Colonic mucosa (tissue), 4 donors: ENCODE results near the gene SARS1. TPM values are rescaled to one million over a fixed set of nuclear protein-coding genes. Genes with fewer than 3 reads are reported as not detected.

Source experiments
- DNase-seq: peaks from one replicate; pipeline ENCODE4 v3.0.0-alpha.2; 2020
- H3K27ac ChIP-seq: fragments of 200-600 bp; one replicate; pipeline ENCODE4 v1.8.0; 2021
- H3K27me3 ChIP-seq: fragments of 200-600 bp; one replicate; pipeline ENCODE4 v1.8.0; 2021
- H3K36me3 ChIP-seq: fragments of 200-600 bp; one replicate; pipeline ENCODE4 v1.8.0; 2021
- H3K4me1 ChIP-seq: fragments of 200-600 bp; one replicate; pipeline ENCODE4 v1.8.0; 2021; ENCODE audit warnings: mild to moderate bottlenecking
- H3K4me3 ChIP-seq: fragments of 200-600 bp; one replicate; pipeline ENCODE4 v1.8.0; 2021
- H3K9ac ChIP-seq, 2 donors: one replicate each; pipeline ENCODE4 v1.7.0; 2013; ENCODE audit warnings: control low read depth in 2 of 2, low read depth in 2 of 2, low read length in 2 of 2
- H3K9me3 ChIP-seq: fragments of 200-600 bp; one replicate; pipeline ENCODE4 v1.8.0; 2021
- intact Hi-C: fragments of 100-400 bp; cut with DNase I; formaldehyde crosslinking; loops from one replicate; pipeline ENCODE4 v1.14.1; 2022
- total RNA-seq, 2 donors: library from RNA; stranded (reverse); fragmentation: NEBNext Ultra II Directional in 1 of 2; extraction: Animal tissue kit (Norgen Biotek cat#: 25700) in 1 of 2; gene quantifications; one replicate each; pipeline ENCODE4 v1.2.1, GENCODE V29; 2021
- TF ChIP-seq, protein P1 (sequence below): fragments of 200-600 bp; IDR thresholded peaks from one replicate; pipeline ENCODE4 v1.8.0; 2022; ENCODE audit warnings: antibody characterized with exemption, mild to moderate bottlenecking
- donor health status: healthy.
- donor health status: DM: no; HTN: no; CAD: no.
- donor health status: DM: no; HTN: no; CAD: no.

SARS1 gene
- total RNA-seq, 2 donors from 2014 or later, result 139 to 193 TPM

DNA sequence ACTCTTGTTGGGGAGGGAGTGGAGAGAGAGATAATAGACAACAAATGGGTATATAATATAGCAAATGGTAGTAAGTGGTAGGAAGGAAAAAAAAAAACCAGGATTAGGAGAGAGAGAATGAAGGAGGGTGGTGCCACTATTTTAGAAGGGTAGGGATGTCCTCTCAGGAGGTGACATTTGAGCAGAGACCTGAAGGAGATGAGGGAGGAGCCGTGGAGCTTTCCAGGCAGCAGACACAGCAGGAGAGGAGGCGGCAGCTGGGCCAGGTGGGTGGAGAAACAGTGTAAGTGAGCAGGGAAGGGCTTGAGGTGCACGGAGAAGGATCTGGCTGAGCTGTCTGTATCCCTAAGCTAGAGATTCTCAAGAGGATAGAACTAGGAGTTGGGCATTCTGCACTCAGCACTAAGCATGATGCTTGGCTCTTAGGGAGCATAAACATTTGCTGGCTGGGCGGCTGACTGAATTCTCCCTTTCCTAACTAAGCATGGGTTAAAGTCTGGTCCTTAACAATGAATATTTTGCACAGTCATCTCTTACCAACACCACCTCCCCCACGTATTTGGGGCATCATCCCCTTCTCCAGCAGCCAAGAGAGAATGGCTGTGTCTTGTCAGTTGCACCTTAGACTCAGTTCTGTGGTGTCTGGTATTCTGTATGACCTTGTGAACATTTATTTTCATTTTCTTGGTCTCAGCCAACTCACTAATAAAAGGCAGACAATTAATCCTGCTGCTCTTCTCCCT, 27.6 kb upstream of the SARS1 start:
- Histone ChIP-seq H3K4me3 (no peak overlapping the region), H3K9me3 (no peaks in the 10 kb centered on the region), H3K27me3 (no peaks in the 10 kb centered on the region), H3K4me1 (no peaks in the 10 kb centered on the region), H3K9ac (peak overlapping the region; percentile 5 to 15), H3K36me3 (no peaks in the 10 kb centered on the region), H3K27ac (no peak overlapping the region)
- DNase-seq, result no peak
- TF ChIP-seq, protein P1, sequence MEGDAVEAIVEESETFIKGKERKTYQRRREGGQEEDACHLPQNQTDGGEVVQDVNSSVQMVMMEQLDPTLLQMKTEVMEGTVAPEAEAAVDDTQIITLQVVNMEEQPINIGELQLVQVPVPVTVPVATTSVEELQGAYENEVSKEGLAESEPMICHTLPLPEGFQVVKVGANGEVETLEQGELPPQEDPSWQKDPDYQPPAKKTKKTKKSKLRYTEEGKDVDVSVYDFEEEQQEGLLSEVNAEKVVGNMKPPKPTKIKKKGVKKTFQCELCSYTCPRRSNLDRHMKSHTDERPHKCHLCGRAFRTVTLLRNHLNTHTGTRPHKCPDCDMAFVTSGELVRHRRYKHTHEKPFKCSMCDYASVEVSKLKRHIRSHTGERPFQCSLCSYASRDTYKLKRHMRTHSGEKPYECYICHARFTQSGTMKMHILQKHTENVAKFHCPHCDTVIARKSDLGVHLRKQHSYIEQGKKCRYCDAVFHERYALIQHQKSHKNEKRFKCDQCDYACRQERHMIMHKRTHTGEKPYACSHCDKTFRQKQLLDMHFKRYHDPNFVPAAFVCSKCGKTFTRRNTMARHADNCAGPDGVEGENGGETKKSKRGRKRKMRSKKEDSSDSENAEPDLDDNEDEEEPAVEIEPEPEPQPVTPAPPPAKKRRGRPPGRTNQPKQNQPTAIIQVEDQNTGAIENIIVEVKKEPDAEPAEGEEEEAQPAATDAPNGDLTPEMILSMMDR, result no peak
- intact Hi-C loops, result no loop called here

DNA sequence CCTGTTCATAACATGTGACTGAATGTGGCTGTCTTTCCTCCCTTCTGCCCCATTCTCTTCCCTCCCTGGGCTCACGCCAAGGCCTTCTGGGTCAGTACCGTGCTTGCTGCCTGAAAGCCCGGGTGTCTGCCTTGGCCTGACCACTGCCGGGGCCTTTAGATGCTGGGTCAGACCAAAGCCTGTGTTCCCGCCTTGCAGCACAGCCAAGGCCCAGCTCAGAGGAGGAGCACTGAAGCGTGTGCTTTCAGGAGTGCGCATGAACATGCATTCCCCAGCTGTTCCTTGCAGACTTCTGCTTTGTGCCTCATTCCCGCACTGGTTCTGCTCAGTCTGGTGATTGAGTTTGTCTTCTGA, 27.0 kb upstream of the SARS1 start:
- H3K9ac ChIP-seq, result peak overlapping the region; percentile 5 to 15
- H3K4me1 ChIP-seq, result no peaks in the 10 kb centered on the region
- intact Hi-C loops, result no loop called here
- no peak overlapping the region for H3K4me3 ChIP-seq
- no peaks in the 10 kb centered on the region for H3K27me3 ChIP-seq
- TF ChIP-seq, protein P1, result no peak
- no peaks in the 10 kb centered on the region for H3K9me3 ChIP-seq
- no peak overlapping the region for H3K27ac ChIP-seq
- DNase-seq, result peak; percentile 29
- H3K36me3 ChIP-seq, result no peaks in the 10 kb centered on the region

DNA sequence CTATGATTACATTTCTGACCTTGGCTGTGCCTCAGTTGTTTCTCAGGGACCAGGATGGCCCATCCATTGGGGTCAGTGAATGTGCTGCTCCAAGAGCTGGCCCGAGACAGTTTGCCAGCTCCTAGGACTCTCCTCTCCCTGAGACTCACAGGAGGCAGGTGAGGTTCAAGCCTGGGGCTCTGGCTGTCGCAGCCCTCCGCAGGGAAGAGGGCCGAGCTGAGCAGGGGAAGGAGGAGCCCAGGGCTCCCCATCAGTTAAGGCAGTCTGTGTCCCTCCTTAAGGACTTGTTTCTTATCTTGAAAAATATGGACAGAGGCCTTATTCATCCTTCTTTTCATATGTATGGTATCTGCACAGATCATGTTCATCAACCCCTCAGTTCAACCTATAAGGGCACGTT, 26.6 kb upstream of the SARS1 start:
- H3K27ac ChIP-seq, result no peak overlapping the region
- TF ChIP-seq, protein P1, result no peak
- DNase-seq, result no peak
- H3K4me3 ChIP-seq, result no peak overlapping the region
- intact Hi-C loops, result no loop called here
- no peaks in the 10 kb centered on the region for H3K36me3 ChIP-seq
- no peaks in the 10 kb centered on the region for H3K4me1 ChIP-seq
- H3K9me3 ChIP-seq, result no peaks in the 10 kb centered on the region
- H3K27me3 ChIP-seq, result no peaks in the 10 kb centered on the region
- H3K9ac ChIP-seq, result no peak overlapping the region

DNA sequence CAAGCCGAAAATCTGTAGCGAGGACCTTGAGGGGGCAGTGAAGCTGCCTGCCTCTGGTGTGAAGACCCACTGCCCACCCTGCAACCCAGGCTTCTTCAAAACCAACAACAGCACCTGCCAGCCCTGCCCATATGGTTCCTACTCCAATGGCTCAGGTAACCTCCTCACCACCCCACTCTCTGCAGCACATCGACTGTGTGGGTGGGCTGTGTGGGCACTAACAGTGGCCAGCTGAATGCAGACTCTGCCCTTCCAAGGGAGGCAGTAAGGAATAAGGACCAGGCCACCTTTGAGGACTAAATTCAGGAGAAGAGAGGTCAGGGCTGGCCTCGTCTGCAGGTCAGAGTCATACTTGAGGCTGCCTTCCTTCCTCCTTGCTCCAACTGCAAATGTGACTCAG, 25.5 kb upstream of the SARS1 start:
- TF ChIP-seq, protein P1, result no peak
- Histone ChIP-seq H3K27me3 (no peaks in the 10 kb centered on the region), H3K4me3 (no peak overlapping the region), H3K36me3 (peaks cover 4% of the 10 kb centered on the region), H3K9ac (no peak overlapping the region), H3K9me3 (no peaks in the 10 kb centered on the region), H3K4me1 (no peaks in the 10 kb centered on the region), H3K27ac (no peak overlapping the region)
- no peak for DNase-seq
- intact Hi-C loops, result no loop called here

DNA sequence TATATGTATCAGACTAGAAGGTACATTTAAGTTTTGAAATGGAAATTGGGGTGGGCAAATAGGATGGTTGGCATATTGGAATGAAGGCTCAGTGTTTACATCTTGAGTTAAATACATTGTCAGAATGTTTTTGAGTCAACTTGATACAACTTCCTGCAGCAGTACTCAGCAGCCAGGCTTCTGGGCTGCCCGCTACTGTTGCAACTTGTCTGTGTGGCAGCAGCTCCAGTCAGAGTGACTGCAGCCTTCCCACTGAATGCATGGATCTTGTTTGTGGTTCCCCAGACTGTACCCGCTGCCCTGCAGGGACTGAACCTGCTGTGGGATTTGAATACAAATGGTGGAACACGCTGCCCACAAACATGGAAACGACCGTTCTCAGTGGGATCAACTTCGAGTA, 24.9 kb upstream of the SARS1 start:
- no peaks in the 10 kb centered on the region for H3K9me3 ChIP-seq
- no peaks in the 10 kb centered on the region for H3K27me3 ChIP-seq
- intact Hi-C loops, result no loop called here
- peaks cover 4% of the 10 kb centered on the region for H3K36me3 ChIP-seq
- TF ChIP-seq, protein P1, result no peak
- H3K9ac ChIP-seq, result no peak overlapping the region
- H3K4me3 ChIP-seq, result no peak overlapping the region
- no peak for DNase-seq
- H3K4me1 ChIP-seq, result no peaks in the 10 kb centered on the region
- no peak overlapping the region for H3K27ac ChIP-seq
